ENCODE data around the gene MKRN1.
A peak's percentile ranks its signal among the peaks of the same experiment; 100 is the strongest.
"Not testable (repeated sequence)": the region's sequence is repeated elsewhere in the genome, so short reads cannot be mapped to it uniquely, and the experiment has no call there.

The MKRN1 gene

DNA sequence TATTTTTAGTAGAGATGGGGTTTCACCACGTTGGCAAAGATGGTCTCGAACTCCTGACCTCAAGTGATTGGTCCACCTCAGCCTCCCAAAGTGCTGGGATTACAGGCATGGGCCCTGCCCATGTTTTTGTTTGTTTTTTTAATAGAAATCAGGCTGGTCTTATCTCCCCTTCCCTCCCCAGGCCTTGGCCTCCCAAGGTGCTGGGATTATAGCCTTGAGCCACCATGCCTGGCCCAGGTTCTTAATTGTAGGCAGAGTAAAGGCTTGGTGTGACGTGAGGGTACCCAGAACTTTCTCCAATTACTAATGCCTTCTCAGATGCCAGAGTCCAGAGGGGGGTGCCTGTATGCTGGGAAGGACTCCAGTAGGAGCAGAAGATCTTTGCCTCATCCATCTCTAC lies 5.2 kb upstream of the MKRN1 start:
- no peak for DNase-seq

DNA sequence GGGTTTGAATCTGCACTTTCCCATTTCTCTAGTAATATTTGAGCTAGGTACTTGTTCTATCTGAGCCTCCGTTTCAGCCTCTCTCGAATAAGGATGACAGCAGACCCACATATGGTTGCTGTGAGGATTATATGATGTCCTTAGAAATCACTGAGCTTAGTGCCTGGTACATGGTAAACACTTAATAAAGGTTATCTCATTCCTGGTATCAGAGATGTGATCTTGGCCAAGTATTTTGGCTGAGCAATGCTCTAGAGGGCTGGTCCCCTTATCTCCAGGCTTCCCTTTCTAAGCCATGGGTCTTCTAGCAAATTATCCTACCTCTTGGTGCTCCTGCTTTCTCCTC lies 407 bp upstream of the MKRN1 start:
- no peak for DNase-seq

DNA sequence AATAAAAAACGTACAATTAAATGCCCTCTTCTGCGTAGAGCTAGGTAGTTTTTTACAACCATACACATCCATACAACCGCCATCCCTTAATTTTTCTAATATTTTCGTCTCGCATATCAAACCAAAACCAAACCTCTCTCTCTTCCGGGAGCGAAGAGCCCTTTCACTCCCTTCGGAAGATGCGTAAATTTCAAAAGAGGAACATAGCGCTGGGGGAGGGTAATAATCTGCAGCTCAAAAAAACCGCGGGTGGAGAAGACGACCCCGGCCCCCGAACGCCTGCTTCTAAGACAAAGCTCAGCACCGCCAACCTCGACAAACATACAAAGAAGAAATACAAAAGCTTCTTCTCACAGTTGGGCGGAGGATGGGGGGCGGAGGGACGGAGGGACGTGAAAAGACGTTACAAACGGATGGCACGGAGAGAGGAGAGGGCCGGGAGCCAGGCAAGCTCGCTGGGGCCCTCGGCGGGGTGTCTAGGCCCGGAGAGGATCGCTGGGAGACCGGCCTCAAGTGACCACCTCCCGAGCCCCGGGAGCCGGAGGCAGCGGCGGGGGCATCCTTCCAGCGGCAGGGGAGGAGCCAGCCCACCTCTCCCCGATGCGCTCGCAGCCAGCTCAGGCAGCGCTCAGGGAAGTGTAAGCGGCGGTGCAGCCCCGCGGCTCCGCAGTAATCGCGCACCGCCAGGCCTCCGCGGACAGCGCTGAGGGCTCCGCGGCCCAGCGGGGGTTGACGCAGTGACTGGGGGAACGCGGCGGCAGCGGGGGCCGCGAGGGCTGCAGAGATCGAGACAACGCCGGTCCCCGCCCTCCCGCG lies 851 bp downstream of the MKRN1 start:
- peak; percentile 25 to 26 for DNase-seq

DNA sequence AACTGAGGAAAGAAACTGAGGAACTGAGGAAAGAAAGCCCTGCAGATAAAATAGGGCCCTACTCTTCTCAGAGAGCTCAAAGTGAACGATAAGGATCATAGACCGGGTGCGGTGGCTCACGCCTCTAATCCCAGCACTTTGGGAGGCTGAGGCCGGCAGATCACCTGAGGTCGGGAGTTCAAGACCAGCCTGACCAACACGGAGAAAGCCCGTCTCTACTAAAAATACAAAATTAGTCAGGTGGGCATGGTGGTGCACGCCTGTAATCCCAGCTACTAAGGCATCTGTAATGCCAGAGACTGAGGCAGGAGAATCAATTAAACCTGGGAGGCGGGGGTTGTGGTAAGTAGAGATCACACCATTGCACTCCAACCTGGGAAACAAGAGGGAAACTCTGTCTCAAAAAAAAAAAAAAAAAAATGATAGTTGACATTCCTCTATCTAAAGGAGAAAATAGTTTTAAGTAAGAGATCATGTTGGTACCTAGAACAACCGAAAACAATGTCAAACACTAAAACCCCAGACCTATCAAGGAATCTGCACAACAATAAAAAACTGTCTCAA lies 2.5 kb downstream of the MKRN1 start:
- DNase-seq: no peak

DNA sequence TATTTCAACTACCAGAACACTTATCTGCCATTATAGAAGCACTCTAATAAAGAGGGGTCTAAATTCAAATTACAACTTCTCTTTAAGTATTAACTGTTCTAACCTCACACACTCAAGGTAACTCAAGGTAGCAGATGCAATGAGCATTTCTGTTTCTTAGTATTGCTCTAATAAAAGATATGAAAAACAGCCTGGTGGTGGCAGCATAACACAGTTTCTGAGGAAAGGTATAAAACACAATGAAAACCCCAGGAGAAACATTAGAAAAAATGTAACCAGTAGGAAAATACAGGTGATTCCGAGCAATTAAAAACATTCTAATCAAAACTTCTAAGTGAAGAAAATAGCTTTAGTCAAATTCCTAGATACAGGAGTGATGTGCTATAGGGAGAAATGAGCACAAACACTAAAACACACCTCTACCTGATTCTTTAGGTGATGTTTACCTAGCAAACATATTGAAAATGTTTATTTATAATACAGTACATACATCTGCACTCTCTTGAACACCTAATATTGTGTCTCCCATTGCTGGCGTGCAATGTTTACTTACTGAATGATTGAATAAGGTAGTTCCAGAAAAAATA lies 3.5 kb downstream of the MKRN1 start:
- DNase-seq: peak; percentile 41 to 42

DNA sequence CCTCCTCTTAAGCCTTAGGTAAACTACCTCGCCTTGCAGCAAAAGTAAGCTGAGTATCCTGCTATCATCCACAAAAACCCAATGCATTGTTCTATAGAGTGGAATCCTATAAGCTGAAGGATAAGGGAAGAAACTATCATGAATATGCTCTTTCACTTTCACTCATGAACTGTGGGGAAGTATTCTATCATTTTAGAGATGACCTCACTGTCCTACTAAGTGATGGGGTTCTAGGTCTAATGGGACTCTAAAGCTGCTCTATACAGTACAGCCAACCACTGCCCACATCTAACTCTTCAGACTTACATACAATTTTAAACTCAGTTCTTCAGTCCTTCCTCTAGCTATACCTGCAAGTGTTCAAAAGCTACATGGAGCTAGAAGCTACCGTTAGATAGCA lies 16.2 kb downstream of the MKRN1 start:
- DNase-seq: no peak

DNA sequence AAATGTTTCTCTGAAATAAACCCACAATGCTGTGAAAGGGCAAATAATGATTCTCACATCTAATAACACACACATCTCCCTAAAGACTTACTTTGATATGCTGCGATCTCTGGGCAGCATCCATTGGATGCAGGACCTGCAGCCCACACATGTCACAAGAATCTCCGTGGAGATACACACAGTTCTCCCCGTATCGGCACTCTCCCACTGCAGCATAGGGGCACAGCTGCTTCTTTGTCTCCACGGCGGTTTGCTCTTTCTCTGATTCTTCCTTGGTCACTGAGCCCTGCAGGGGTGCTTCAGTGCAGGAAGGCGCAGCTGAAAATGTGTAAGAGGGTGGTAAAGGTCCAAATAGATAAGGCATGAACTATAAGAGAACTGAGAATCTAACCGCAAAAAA lies 20.4 kb downstream of the MKRN1 start:
- no peak for DNase-seq

DNA sequence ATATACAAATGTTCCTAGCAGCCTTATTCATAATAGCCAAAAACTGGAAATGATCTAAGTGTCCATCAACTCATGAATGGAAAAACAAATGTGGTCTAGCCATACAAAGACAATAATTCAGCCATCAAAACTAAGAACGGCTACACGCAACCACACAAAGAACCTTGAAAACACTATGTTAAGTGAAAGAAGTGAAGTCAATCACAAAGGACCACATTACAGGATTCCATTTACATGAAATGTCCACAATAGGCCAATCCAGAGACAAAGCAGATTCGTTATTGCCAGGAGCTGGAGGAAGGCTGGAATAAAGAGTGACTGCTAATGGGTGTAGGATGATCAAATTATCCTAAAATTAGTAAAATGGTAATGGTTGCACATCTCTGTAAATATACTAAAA lies 21.1 kb downstream of the MKRN1 start:
- no peak for DNase-seq

DNA sequence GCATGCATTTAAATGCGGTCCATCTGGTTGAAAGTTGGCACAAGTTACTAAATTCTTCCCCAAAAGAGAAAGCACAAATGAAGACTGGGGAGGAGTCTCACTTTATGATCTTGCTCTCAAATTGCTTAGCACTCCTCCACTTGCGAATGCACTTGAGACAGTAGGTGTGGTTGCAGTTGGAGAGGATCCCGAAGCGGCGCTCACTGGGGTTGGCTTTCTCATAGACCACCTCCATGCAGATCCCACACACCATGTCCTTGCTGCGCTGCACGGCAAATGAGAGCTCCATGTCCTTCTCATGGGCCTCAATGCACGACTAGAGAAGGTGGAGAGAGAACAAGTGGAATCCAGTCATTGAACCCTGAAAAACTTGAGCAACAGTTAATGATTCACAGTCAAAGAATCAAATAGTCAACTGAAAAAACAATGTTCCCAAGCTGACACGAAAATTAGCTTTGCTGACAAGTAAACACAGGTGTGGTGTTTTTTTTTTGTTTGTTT lies 22.7 kb downstream of the MKRN1 start:
- DNase-seq: no peak

DNA sequence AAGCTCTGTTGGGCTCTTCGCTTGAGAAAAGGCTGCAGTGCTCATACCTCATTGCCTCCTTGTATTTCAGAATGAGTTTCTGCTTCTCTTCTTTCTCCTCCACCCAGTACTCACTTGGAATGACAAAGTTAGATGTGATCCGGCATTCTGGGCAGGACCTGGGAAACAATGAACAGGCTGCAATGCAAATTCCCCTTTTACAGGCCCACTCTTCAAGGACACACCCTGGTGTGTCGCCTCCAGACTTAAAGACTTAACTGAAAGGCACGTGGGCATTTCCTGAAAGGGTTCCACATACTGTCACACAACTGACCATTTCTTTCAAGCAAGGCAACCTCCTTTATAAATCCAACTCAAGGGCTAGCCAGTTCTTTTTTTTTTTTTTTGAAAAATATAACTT lies 23.6 kb downstream of the MKRN1 start:
- no peak for DNase-seq

DNA sequence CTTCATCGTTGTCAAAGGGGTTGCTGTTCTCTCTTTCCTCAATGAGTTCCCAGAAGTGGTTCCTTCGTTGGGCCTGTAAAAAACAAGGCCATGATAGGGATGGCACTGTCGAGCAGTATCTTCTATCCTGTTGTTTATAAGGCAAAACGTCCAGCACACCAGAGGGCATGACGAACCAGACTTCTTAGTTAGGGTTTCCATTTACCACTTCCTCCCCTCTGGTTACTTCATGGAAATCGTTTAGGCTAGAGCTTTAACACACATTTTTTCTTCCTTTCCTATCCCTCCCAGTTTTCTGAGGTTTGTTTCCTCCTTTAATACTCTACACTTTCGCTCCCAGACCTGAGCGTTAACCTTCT lies 24.7 kb downstream of the MKRN1 start:
- no peak for DNase-seq

DNA sequence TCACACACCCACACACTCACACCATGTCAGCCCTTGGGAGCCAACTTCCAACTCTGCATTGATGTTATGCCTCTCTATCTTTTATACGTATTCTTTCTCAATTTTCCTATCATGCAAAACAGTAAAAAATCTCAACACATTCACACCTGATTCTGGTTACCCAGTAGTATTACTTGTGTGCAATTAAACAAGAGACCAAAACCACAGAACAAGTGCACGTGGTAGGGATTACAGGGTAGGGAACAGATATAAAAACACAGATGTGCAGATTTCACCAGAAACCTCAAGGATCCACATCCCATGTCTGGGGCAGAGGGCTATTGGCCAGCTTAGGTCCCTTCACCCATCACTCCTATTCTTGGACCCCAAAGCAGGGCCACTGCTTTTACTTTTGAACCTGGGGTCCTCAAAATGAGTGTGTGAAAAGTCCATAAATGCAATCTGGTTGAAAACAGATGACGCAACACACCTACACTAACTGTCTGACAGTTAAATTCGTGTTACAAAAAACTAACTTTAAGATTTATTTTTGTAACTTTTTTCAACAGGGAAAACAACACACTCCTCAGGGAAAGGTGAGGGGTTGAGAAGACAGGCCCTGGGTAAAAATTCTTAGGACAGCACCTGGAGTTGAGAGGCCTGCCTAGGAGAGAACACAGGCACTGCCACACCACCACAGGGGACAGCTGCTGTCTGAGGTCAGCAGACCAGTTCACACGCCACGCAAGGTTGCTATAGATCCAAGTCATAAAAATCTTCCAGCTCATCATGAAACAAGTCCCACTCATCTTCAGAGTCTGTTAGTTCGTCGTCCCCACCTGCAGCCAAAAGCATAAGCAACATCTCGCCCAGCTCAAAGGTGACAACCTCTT lies 25.3 kb downstream of the MKRN1 start:
- DNase-seq: not testable (repeated sequence)

DNA sequence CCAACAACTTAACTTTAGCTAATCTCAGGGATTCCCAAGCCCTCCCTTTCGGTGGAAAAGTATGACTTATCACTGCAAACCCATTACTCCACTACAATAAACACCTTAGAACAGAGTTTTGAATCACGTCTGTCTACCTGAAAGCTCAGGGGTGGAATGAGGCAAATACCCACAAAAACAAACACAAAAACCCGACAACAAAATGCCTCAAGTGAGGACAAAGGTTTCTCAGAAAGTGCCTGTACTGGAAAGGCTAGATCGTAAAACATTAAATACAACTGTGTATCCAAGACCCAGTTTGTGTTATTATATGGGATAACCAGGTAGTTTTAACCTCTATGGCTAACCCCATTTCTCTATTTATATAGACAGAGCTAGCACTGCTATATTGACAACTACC lies 26.0 kb downstream of the MKRN1 start:
- no peak for DNase-seq

DNA sequence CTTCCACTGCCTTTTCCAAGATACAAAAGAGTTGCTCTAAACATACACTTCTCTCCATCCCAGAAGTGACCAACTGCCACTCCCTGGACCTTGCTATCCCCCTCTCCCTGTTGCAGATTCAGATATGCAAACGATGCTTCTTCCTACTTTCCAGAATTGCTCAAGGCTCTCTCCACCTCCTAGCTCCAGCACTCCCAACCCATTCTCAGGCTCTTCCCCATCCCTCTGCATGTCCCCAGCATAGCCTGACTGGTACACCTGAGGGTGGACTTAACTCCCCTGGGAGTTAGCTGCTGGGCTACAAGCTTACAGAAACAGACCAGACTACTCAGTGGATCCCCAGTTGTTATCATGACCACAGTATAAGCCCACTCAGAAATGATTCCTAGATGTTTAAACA lies 27.6 kb downstream of the MKRN1 start:
- no peak for DNase-seq

DNA sequence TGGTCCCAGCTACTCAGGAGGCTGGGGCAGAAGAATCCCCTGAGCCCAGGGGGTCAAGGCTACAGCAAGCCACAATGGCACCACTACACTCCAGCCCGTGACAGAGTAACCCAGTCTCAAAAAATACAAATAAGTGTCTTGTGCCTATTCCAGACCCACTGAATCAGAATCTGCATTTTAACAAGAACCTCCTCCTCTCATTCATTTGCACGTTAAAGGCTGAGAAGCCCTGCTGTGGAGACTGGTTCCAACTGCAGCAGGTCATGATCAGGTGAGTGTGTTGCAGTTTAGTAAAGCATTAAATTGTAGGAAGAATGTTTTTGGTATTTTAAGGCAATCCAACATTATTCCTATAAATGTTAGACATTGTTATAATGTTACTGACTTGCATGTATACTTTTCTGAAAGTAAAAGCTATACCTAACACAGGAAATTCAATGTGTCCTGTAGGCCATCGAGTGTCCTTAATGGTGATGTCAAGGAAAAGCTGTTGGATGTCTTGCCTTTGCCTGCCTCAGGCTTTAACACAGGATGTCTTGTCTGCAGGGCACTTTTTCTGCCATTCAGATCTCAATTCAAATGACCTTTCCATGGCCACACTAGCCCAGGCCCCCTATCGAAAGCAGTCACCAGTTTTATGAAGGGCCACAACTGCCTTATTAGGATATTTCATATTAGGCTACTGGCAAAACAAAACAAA lies 30.4 kb downstream of the MKRN1 start:
- DNase-seq: no peak

DNA sequence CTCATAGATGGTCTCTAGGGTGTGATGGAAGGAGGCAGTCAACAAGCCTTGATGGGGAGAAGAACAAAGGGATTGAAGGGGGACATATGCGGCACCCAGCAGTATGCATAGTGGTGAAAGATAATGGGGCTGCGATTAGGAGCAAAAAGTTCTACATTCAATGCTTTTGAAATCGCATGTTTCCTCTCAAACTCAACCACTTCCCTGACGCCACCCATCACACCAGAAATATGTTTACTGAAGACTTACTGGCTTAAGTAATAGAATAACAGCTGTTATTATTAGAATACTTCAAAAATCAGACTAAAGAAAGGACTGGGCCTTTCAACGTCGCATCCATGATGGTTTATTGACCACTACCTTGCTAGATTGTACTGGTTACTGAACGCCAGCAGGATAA lies 31.5 kb downstream of the MKRN1 start:
- DNase-seq: no peak

DNA sequence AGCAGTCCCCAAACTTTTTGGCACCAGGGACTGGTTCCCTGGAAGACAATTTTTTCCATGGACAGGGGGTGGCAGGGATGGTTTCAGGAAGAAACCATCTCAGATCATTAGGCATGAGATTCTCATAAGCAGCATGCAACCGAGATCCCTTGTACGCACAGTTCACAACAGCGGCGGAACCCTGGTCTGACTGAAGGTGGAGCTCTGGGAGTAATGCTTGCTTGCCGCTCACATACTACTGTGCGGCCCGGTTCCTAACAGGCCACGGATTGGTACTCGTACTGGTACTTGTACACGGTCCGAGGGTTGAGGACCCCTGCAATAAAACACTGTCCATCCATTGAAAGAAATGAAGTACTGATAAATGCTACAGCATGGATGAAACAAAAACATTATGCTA lies 32.8 kb downstream of the MKRN1 start:
- DNase-seq: no peak

DNA sequence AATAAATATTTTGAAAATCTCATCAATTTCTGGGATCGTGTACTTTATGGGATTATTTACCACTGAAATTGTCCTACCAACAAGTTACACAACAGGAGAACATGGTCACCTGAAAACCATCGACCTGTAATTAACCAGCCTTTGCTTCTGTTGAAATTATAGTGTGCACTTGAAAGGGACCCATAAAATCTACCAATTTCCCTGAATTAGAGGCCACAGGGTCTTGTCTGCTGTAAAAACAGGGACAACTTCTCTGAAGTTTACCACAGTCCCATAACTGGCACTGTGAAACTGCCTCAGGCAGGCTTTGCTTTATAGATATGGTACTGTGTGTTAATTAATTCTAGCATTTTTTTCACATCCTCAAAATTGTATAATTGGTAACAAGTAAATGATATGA lies 37.8 kb downstream of the MKRN1 start:
- DNase-seq: no peak

DNA sequence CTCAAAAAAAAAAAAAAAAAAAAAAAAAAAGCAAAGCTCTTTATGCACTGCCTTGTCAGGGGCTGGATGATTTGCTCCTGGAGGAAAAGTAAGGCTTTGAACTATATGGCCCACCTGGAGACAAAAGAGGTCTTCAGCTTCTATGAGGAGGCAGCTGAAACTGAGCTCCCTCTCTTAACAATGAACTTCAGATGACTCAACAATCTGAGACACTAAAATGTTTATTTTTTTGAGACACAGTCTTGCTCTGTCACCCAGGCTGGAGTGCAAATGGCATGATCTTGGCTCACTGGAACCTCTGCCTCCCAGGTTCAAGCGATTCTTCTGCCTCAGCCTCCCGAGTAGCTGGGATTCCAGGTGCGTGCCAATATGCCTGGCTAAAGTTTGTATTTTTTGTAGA lies 38.7 kb downstream of the MKRN1 start:
- no peak for DNase-seq

DNA sequence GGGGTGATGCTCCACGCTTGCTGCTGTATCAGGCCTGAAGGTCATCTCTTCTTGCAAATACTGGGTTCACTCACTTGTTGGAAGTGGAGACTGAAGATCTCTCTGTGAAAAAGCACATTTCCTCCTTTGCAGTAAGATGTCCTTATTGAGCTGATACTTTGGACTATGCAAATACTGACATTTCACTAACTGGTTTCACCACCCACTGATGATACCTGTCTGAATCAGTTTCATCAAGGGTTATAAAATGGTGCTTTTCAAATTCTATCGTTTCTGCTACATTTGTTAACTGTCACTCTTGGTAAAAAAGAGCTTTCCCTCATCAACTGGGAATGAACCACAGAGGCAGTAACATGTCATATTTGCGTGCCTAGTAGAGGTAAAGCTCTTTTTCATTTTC lies 39.9 kb downstream of the MKRN1 start:
- DNase-seq: no peak

DNA sequence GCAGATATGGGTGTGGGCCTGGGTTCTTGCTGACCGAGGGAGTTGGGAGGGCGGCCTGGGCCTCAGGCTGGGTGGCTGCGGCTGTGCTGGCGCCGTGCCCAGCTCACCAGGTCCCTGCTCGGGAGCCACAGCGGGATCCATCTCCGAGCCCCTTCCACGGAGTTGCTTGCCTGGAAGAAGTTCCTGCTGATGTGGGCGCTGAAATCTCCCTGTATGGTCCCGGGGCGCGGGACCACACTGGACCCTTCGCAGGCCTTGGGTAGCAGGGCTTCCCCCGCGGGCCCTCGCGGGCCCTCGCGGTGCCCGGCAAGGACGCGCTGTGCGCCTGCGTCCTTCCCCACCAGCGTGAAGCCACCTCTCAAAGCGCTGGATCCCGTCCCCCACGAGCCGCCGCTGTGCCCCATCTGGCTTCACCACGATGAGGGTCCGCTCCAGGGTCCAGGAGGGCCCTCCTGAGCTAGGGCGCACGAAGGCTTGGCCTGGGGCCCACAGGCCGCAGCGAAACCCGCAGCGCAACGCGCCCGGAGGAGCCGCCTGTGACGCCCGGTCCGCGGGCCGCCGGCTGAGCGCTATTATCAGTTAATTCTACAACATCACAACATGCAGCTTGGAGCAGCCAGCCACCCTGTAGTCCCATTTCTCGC lies 43.9 kb downstream of the MKRN1 start:
- DNase-seq: no peak

DNA sequence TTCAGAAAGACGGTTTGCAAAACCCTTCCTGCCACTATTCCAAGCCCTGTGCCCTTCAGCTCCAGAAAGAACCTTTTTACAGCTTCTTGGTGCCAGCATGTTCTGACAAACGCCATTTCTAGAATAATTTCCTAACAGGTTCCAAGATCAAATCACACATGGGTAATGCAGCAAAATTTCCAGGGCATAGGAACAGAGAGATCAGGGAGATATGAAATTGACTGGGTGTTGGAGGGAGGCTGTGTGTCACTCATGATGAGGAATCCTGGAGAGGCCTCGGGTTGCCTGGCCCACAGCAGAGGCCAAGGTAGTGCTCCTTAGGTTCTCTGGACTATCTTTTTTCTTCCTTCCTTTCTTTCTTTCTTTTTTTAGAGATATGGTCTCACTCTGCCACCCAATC lies 45.9 kb downstream of the MKRN1 start:
- DNase-seq: no peak
